HG02759 (cell line): Measurements from ENCODE around the gene NTM.

Source experiments
- ATAC-seq: cut with Tn5 transposase; IDR thresholded peaks from one replicate; pipeline ENCODE4 v1.9.1; 2021; ENCODE audit warnings: mild to moderate bottlenecking, moderate library complexity; ENCODE audit not compliant: unreplicated experiment

Gene NTM

DNA sequence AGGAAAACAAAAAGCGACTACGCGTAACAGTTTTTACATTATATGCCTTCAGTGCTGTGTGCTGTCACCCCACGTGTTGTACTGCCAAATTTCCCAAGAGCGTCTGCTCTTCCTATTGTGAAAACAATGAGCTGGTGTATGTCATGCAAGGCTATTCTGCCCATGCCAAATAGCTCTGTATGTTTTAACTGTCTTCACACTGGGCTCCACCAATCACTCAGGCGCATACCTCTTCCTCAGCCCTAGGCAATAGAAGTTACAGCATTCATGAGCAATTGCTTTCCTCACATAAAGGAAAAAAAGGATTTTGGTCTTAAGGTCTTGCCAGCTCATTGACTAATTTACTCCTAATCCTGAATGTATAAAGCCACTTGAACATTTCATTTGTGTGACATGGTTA lies 606.8 kb downstream of the NTM start:
- ATAC-seq = no peak

DNA sequence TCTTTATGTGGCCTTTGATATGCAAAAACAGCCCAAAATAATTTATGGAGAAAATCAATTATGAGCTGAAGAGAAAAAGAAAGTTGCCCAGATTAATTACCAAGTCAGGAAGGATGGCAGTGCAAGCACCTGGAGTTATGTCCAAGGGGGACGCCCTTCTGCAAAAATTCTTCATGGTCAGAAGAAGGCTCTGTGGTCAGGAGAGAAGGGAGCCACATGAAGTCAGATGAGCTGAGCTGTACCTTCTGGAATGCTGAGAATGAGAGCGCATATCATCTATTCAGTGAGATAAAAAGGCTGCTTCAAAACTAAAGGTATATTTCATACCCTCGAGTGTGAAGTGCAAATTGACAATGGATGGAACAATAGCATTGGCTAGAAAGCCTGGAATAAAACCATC lies 607.4 kb downstream of the NTM start:
- no peak for ATAC-seq

- ATAC-seq = no peak
These were observed 607.9 kb downstream of the NTM start for GRCh38 chr11:131978351-131978750.

DNA sequence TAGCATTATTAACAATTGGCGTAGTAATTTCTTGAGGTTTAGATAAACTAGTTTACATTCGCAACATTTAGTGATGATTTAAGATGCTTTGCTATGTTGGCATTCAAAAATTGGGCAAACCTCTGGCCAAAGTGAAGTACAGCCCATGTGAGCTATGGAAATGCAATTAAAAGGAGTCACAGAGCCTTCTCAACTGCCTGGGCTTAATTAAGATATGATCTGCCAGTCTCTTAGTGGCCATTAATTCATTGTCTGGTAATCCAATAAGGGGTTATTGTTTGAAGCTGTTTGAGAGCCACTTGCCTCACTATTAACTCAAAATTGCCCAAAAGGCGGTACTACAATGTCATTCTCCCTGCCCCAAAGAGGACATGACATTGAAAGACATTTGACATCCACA lies 608.9 kb downstream of the NTM start:
- ATAC-seq = no peak

DNA sequence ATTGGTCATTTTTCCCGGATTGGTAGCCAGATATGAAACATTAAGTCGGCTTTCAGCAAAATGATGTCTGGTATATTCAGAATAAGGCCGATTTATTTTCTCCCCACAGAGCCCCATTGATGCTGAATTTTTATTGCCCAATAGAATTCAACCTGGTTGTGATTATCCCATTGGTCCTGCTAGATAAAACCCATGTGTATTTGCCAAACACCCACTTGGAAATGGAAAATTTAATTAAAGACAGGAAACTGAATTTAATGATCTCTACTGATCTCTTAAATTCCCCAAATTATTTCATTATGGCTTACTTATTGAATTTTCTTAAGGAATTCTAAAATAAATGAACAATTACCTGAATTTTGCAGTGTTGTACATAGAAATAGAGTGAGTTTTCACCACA lies 609.8 kb downstream of the NTM start:
- no peak for ATAC-seq

DNA sequence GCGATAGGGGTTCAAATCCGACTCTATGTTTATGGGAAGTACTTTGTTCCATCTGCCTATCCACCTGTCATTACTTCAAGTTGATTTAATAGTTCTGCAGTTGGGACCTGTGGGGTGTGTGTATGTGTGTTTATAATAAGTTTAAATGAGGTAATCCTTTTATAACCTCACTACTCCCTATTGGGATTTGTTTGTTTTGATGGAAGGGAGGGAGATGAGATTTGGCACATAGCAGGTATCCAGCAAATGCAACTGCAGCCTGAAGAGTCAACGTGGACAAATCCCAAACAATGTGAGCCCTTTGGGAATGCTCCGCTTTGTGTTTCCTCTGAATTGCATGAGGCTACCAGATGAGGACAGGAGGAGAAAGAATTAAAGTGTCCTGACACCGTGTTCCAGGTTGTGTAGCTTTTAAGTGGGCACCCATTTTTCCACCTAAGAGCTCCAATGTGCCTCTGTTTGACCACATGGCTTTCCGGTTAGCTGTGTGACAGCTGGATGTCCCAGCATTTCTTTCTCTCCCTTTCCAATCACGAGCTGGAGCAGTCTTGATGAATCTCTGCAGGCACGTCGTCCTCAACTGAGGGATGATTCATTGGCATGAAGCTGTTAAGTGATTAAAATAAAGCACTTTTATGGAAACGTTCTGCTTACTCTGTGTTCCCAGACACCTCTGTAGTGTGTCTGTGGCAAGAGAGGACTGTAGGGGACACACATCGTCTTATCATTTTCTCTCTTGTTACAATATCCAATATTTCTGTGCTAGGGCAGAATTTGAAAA lies 610.7 kb downstream of the NTM start:
- no peak for ATAC-seq

DNA sequence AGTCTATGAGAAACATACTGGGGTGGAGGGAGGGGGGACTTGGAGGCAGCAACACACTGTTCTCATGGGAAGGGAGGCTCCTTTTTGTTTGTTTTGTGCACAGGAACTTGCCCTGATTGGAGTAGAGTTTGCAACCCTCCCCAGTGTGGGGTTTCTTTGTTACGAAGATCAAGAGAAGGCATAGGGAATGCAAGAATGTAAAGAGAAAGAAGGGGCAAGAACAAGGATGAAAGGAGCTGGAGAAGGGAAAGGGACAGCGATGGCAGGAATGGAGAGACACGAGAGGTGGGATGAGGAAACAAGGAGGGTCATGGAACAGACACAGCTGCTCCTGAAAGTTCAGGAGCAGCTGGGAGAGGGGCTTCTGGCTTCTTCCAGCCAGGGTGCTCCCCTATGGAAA lies 611.7 kb downstream of the NTM start:
- ATAC-seq = no peak

GRCh38 chr11:131985846-131986301 lies 615.5 kb downstream of the NTM start:
- no peak for ATAC-seq

DNA sequence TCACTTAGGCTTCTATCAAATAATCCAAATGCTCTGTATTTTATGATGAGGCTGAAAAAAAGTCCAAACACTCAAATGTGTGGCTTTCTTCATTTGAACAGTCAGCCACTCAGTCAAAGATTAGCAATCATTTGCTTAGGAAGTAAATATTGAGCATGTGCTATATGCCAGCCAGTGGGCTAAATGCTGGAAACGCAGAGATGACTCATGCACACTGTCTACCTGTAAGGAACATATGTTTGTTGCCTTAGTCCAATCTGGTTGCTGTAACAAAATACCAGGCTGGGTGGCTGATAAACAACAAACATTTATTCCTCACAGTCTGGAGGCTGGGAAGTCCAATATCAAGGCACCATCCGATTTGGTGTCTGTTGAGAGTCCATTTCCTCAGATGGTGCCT lies 617.3 kb downstream of the NTM start:
- no peak for ATAC-seq

GRCh38 chr11:131991606-131992005 lies 621.2 kb downstream of the NTM start:
- no peak for ATAC-seq

DNA sequence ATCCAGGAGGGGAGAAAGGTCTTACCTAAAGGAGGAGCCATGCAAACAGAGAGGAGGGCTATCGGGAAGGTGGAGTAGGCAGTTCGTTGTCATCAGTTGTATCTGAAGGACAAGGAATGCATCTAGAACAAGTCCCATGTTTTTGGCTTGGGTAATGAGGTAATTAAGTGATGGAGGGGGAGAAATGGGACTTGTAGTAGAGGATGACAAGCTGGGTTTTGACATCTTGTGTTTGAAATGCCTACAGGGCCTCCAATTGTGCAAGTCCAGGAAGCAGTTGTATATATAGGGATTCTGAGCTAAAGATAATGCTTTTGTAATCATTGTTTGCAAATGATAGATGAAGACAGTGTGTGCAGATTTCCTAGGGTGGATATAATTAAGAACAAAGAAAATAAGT lies 622.8 kb downstream of the NTM start:
- no peak for ATAC-seq

DNA sequence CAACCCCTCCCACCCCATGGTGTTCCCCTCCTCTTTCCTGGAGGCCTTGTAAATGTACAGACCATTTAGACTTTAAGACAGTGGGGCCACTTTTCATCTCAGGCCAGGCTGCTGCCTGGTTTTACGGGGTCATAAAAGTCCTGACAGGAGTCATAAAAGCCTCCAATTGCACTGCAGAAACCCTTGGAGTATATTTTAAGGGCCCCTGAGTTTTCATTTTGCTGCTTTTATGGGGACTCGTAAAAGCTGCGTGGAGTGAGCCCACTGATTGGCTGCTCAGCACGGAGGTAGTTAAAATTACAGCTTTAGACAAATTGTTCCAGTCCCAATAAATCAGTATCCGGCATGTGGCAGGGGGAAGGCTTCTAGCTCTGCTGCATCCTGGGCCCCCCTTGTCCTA lies 627.6 kb downstream of the NTM start:
- no peak for ATAC-seq

DNA sequence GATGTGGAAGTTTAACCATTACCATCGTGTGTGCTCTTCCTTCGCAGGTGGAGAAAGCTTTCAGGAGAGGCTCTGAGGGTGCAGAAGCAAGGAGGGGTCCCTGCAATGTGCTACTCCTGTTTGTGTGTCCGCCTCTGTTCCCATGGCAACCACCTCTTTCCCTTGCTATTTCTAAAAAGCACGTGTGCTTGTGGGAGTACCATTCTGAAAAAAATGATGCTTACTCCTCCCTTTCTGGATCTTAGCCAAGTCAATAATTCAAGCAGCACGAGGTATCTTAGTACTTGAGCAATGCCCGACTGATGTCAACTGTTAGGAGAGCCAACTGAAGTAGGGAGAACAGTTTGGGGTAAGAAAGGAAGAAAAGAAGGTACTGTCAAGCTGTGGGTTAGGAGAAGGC lies 628.7 kb downstream of the NTM start:
- ATAC-seq = no peak

GRCh38 chr11:131999955-132000354 lies 629.5 kb downstream of the NTM start:
- no peak for ATAC-seq

- ATAC-seq = no peak
These were observed 635.5 kb downstream of the NTM start for GRCh38 chr11:132005887-132006286.

DNA sequence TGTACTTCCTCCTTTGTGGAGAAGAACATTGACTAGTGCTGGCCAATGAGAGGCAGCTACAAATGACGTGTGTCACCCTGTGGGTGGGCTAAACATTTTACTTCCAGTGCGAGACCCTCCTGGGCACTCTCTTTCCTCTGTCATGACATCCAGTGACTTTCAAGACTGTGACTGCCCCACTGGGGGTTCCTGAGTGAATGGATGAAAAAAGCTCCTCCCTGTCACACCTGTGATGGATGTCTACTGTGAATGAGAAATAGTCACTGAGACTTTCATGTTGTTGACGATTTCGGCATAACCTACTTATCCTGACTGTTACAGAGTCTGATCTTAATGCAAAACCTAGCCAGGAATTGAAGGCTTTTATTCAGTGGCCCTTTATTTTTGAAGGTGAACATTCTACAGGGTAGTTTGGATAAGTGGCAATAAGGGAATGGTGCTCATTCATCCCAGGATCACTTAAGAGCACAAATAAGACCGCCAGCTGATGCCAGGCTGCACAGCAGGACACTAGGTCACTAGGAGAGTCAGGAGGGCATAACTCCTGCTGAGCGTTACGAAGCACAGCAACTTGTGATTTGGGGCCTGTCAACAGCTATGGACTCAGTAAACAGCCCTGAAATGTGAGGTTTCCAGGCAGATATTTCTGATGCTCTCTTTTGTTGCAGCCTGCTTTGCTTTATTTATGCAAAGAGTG lies 636.6 kb downstream of the NTM start:
- no peak for ATAC-seq

DNA sequence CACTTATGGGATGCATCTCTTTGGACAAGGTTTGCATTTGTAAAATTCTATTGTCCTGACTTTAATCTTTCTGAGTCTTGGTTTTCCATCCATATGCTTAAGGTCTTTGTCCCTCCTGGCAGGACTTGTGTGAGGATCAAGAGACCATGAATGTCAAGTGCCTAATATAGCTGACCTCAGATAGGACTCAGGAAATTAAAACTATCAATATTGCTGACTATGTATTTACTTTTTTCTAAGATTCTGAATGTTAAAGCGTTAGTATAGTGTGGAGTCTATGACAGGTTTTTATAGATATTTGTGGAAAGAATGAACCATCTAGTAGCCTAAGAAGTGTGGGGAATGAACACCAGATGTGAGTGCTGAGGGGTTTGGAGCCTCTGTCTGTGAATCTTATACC lies 637.8 kb downstream of the NTM start:
- no peak for ATAC-seq

DNA sequence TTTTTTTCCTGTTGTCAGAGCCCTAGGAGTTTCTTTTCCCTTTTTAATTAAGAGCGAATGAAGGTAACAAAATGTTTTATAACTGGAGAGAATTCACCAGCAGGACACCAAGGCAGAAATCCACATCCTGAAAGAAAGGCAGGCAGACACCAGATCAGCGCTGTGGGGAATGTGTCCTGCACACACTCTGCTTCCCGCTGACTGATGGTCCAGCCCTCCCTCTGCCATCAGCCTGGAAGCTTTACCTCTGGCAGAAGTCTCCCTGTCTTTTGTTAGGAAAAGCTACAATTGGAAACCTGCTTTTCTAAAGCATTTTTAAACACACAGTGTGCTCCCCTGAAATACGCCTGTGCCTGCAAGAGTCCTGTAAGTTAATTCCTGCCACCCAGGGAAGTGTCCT lies 638.5 kb downstream of the NTM start:
- ATAC-seq = no peak

- ATAC-seq = no peak
These were observed 649.6 kb downstream of the NTM start for GRCh38 chr11:132020001-132020400.

- no peak for ATAC-seq
These were observed 651.9 kb downstream of the NTM start for GRCh38 chr11:132022285-132022684.

DNA sequence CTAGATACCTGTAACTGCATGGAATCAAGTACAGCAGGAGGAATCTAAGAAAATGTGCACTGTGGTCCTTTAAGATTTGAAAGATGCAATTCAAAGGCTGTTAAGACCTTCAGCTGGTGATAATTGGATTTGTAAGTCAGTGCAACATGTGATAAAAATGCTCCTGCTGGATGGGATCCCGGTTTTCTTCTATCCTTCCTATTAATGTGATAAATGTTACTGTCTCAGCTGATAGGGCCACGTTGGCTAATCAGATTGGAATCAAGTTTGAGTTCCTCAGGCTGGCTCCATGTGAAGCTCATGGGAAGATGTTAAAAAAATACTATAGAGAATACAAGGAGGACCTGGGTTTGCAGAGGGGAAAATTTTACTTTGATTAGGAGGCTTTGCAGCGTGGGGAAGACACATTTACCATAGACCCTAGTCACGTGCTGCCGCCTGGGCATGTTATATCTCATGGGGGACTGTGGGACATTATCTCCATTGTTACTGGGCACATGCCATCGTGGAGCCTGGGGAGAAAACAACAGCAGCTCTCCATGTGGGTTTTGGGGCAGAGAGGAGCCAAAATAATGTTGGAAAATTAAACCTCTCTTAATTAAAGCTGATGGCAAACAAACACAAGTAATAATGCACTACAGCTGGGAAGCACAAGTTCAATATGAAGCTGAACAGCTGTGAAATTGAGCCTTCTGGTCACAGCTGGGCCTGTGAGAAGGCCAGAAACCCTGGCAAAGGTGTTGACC lies 652.5 kb downstream of the NTM start:
- no peak for ATAC-seq
